ENCODE results near the gene UCN3.

Gene UCN3

GRCh38 chr10:5393529-5393928, 28.8 kb downstream of the UCN3 start:
- no peak for TF ChIP-seq CTCF (IDR thresholded peaks at IDR 0.05)
- no peak overlapping the region for H3K4me3 ChIP-seq
- no peak for DNase-seq (ENCODE audit: low spot score)
- no peak overlapping the region for H3K27ac ChIP-seq

- H3K4me3 ChIP-seq: no peak overlapping the region
- H3K27ac ChIP-seq: no peak overlapping the region
- no peak for TF ChIP-seq CTCF (IDR thresholded peaks at IDR 0.05)
- no peak for DNase-seq (ENCODE audit: low spot score)
Measured at GRCh38 chr10:5395168-5395567, 30.4 kb downstream of the UCN3 start.

GRCh38 chr10:5396556-5397300, 32.0 kb downstream of the UCN3 start:
- Histone ChIP-seq H3K4me3 (no peak overlapping the region), H3K27ac (no peak overlapping the region)
- TF ChIP-seq CTCF (IDR thresholded peaks at IDR 0.05): no peak
- DNase-seq (ENCODE audit: low spot score): no peak

GRCh38 chr10:5399332-5399731, 34.6 kb downstream of the UCN3 start:
- no peak overlapping the region for H3K4me3 ChIP-seq
- no peak overlapping the region for H3K27ac ChIP-seq
- DNase-seq (ENCODE audit: low spot score): no peak
- no peak for TF ChIP-seq CTCF (IDR thresholded peaks at IDR 0.05)

GRCh38 chr10:5400468-5401240, 35.9 kb downstream of the UCN3 start:
- H3K4me3 ChIP-seq: no peak overlapping the region
- no peak overlapping the region for H3K27ac ChIP-seq
- no peak for DNase-seq (ENCODE audit: low spot score)
- TF ChIP-seq CTCF (IDR thresholded peaks at IDR 0.05): no peak

GRCh38 chr10:5402798-5403197, 38.0 kb downstream of the UCN3 start:
- Histone ChIP-seq H3K27ac (no peak overlapping the region), H3K4me3 (no peak overlapping the region)
- no peak for TF ChIP-seq CTCF (IDR thresholded peaks at IDR 0.05)
- DNase-seq (ENCODE audit: low spot score): no peak

Measured in coronary artery (tissue), 2 donors.